Esophagus (tissue), 2 donors: ENCODE data around the gene ADD2. TPM values are rescaled to one million over a fixed set of nuclear protein-coding genes. Genes with fewer than 3 reads are reported as not detected.
"Not testable (repeated sequence)": the region's sequence is repeated elsewhere in the genome, so short reads cannot be mapped to it uniquely, and the experiment has no call there.

Experiments used
- H3K27ac ChIP-seq, 2 donors: one replicate each; pipeline ENCODE4 v1.5.1; 2013; ENCODE audit warnings: low read depth in 2 of 2, mild to moderate bottlenecking in 2 of 2, inconsistent platforms in 1 of 2, low read length in 1 of 2, moderate library complexity in 1 of 2
- H3K27me3 ChIP-seq, 2 donors: one replicate each; pipeline ENCODE4 v1.6.1; 2013; ENCODE audit warnings: low read length in 2 of 2, control low read depth in 1 of 2, mild to moderate bottlenecking in 1 of 2; ENCODE audit not compliant: insufficient read depth in 2 of 2, control insufficient read depth in 1 of 2
- H3K36me3 ChIP-seq, 2 donors: one replicate each; pipeline ENCODE4 v1.6.1; 2013; ENCODE audit warnings: low read length in 1 of 2; ENCODE audit not compliant: control insufficient read depth in 2 of 2, insufficient read depth in 2 of 2
- H3K4me1 ChIP-seq, 2 donors: one replicate each; pipeline ENCODE4 v1.6.1; 2013; ENCODE audit warnings: low read length in 1 of 2; ENCODE audit not compliant: control insufficient read depth in 2 of 2, insufficient read depth in 2 of 2
- H3K4me3 ChIP-seq, 2 donors: one replicate each; pipeline ENCODE4 v1.5.1; 2013; ENCODE audit warnings: low read length in 2 of 2, mild to moderate bottlenecking in 2 of 2, low read depth in 1 of 2, moderate library complexity in 1 of 2
- H3K9me3 ChIP-seq, 2 donors: one replicate each; pipeline ENCODE4 v1.6.1; 2013; ENCODE audit warnings: mild to moderate bottlenecking in 2 of 2, low read depth in 1 of 2, low read length in 1 of 2, moderate library complexity in 1 of 2; ENCODE audit not compliant: control insufficient read depth in 2 of 2, insufficient read depth in 1 of 2
- WGBS, 2 donors: extraction: QIAGEN DNeasy Blood & Tissue Kit; methylation state at CpG; one replicate each; pipeline ENCODE4 v1.1.7; 2013; 5-methylcytosine and 5-hydroxymethylcytosine counted together
- polyA plus RNA-seq, 2 donors: library from polyadenylated mRNA; stranded (reverse); fragments of 200-250 nt; gene quantifications; one replicate each; pipeline ENCODE4 v1.2.3, GENCODE V29; 2013
- donor health status: healthy with polysubstance abuse.
- donor health status: Bipolar disorder and iron deficiency.

Gene ADD2
- polyA plus RNA-seq, 2 donors, result 0.09 to 0.12 TPM

DNA sequence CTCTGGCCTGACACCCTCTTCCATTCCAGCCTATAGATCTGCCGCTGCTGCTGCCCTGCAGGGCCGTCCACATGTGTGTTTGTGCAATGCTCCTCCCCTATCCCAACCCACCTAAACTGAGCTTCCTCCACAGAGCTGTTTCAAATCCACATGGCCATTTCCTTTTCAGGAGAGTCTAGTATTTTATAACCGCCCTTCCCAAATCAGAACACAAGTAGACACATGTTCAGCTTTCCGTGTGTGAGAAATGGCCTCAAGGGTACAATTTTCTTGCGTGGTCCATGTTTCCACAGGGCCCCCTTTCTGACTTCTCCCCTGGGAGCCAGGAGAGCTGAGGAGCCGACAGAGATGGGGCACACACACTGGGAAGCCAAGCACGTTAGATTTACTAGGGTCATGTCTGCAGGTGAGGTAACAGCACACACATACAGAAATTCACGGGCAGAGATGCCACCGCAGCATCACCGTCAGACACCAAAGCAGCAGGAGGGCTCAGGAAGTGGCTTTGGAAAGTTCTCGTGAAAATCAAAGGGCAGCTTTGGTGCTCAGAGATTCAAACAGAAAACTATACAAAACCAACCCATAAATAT lies 111.5 kb downstream of the ADD2 start:
- Histone ChIP-seq H3K4me1 (no peaks in the 10 kb centered on the region), H3K27me3 (no peaks in the 10 kb centered on the region), H3K9me3 (no peaks in the 10 kb centered on the region), H3K36me3 (no peaks in the 10 kb centered on the region), H3K27ac (no peak overlapping the region), H3K4me3 (no peak overlapping the region)
- WGBS, 2 donors, result 71 to 72% methylated on average over 11 of the region's 11 CpGs

DNA sequence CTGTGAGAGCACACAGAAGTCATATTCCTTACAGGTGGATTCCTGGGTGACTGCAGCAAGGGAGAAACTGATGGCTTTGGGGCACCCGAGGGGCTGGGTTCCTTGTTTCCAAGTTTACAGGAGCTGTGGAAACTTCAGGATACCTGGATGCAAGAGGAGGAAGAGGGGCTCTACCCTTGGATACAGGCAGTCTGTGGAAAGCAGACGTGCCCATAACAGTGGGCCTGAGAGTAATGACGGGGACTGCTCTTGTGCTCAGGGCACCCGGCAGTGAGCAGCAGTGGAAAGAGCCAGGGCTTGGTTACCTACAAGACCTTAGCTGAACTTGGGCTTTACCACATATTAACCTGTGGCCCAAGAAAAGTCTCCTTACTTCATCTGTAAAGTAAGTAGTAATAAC lies 112.2 kb downstream of the ADD2 start:
- H3K36me3 ChIP-seq, result no peaks in the 10 kb centered on the region
- no peak overlapping the region for H3K27ac ChIP-seq
- no peaks in the 10 kb centered on the region for H3K4me1 ChIP-seq
- H3K4me3 ChIP-seq, result no peak overlapping the region
- 82% methylated on average over 4 of the region's 4 CpGs for WGBS, 2 donors
- no peaks in the 10 kb centered on the region for H3K27me3 ChIP-seq
- no peaks in the 10 kb centered on the region for H3K9me3 ChIP-seq

DNA sequence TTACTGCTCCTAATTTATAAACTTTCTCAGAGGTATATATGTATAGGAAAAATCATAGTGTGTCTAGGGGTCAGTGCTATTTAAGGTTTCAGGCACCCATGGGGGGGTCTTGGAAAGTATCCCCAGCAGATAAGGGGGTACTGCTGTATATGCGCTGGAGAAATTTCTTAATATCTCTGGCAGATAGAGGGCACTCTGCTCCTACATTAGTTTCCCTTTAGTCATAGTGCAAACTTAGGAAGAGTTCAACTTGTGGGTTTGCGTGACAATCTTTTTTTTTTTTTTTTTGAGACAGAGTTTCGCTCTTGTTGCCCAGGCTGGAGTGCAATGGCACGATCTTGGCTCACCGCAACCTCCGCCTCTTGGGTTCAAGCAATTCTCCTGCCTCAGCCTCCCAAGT lies 112.8 kb downstream of the ADD2 start:
- H3K9me3 ChIP-seq, H3K27me3 ChIP-seq: not testable (repeated sequence)
- WGBS, 2 donors, result 57 to 58% methylated on average over 6 of the region's 6 CpGs

GRCh38 chr2:70651727-70652126 lies 116.3 kb downstream of the ADD2 start:
- no peaks in the 10 kb centered on the region for H3K9me3 ChIP-seq
- H3K4me1 ChIP-seq, result no peaks in the 10 kb centered on the region
- no peak overlapping the region for H3K27ac ChIP-seq
- H3K4me3 ChIP-seq, result no peak overlapping the region
- no peaks in the 10 kb centered on the region for H3K27me3 ChIP-seq
- H3K36me3 ChIP-seq, result no peaks in the 10 kb centered on the region
- 87 to 95% methylated on average over 2 of the region's 2 CpGs for WGBS, 2 donors

More for the DNA sequence above, 112.8 kb downstream of the ADD2 start:
- not testable (repeated sequence) for H3K4me1 ChIP-seq, H3K27ac ChIP-seq, H3K4me3 ChIP-seq, H3K36me3 ChIP-seq

GRCh38 chr2:70651014-70651413 lies 117.0 kb downstream of the ADD2 start:
- no peaks in the 10 kb centered on the region for H3K4me1 ChIP-seq

GRCh38 chr2:70648961-70649360 lies 119.0 kb downstream of the ADD2 start:
- Histone ChIP-seq H3K4me3 (no peak overlapping the region), H3K4me1 (no peaks in the 10 kb centered on the region), H3K9me3 (no peaks in the 10 kb centered on the region), H3K27me3 (no peaks in the 10 kb centered on the region), H3K27ac (no peak overlapping the region), H3K36me3 (no peaks in the 10 kb centered on the region)
- 84 to 86% methylated on average over 3 of the region's 3 CpGs for WGBS, 2 donors

More at GRCh38 chr2:70651014-70651413, 117.0 kb downstream of the ADD2 start:
- H3K4me3 ChIP-seq, result no peak overlapping the region
- no peaks in the 10 kb centered on the region for H3K36me3 ChIP-seq
- H3K9me3 ChIP-seq, result no peaks in the 10 kb centered on the region
- H3K27ac ChIP-seq, result no peak overlapping the region
- no peaks in the 10 kb centered on the region for H3K27me3 ChIP-seq

DNA sequence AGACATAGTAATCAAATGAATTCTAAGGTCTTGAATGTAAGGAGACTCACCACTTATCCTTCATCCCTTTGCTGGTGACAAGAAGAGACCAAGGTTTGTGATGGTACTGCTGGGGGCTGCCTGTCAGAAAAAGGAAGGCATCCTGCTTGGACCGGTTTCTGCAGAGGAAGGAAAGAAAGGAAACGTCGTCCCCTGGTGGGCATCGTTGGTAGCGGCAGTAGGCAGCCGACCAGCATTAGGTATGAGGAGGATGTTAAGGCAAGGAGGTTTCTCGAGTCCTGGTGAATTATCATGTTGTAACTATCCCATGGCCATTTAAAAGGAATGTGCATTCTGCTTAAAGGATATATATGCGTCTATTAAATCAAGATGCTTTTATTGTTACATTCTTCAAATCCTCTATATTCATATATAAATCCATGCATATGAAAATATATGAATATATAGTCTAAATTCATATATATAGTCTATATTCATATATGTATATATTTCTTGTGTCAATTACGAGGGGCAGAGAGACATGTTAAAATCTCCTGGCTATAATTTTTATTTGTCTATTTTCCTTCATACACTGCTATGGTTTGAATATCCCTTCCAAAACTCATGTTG lies 120.0 kb downstream of the ADD2 start:
- Histone ChIP-seq H3K4me1 (no peaks in the 10 kb centered on the region), H3K4me3 (no peak overlapping the region), H3K27ac (no peak overlapping the region), H3K9me3 (no peaks in the 10 kb centered on the region), H3K27me3 (no peaks in the 10 kb centered on the region), H3K36me3 (no peaks in the 10 kb centered on the region)
- 4% methylated on average over 9 of the region's 9 CpGs for WGBS, 2 donors

- Histone ChIP-seq H3K9me3 (no peaks in the 10 kb centered on the region), H3K36me3 (no peaks in the 10 kb centered on the region), H3K4me1 (no peaks in the 10 kb centered on the region), H3K4me3 (no peak overlapping the region), H3K27me3 (no peaks in the 10 kb centered on the region), H3K27ac (no peak overlapping the region)
- WGBS, 2 donors, result 70% methylated on average over 5 of the region's 5 CpGs
Measured at GRCh38 chr2:70646420-70646818, 121.6 kb downstream of the ADD2 start.

GRCh38 chr2:70645733-70646419 lies 122.1 kb downstream of the ADD2 start:
- WGBS, 2 donors, result 63 to 64% methylated on average over 10 of the region's 10 CpGs
- Histone ChIP-seq H3K27me3 (no peaks in the 10 kb centered on the region), H3K4me1 (no peaks in the 10 kb centered on the region), H3K4me3 (no peak overlapping the region), H3K9me3 (no peaks in the 10 kb centered on the region), H3K36me3 (no peaks in the 10 kb centered on the region), H3K27ac (no peak overlapping the region)

DNA sequence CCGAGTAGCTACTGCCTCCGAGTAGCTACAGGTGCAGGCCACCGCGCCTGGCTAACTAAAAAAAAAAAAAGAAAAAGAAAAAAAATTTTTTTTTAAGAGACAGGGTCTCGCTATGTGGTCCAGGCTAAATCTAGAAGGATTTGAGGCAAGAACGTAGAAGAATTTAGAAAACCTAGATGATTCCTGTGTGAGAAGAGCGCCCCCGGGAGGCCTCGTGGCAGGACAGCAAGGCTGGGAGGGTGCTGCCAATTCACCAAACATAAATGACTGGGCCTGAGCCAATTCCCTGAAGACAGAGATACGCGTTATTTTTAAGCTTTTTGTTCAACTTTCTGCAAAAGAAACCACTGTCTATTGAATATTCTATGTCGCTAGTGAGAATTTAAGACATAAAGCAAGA lies 124.3 kb downstream of the ADD2 start:
- H3K9me3 ChIP-seq, result no peaks in the 10 kb centered on the region
- WGBS, 2 donors, result 54 to 56% methylated on average over 12 of the region's 12 CpGs
- H3K27me3 ChIP-seq, result no peaks in the 10 kb centered on the region
- H3K36me3 ChIP-seq, result no peaks in the 10 kb centered on the region
- H3K27ac ChIP-seq, result no peak overlapping the region
- H3K4me1 ChIP-seq, result no peaks in the 10 kb centered on the region
- no peak overlapping the region for H3K4me3 ChIP-seq
